Head of caudate nucleus (tissue), 42 donors: ENCODE data around the gene MOB2.
A peak's percentile ranks its signal among the peaks of the same experiment; 100 is the strongest.
"Not testable (repeated sequence)": the region's sequence is repeated elsewhere in the genome, so short reads cannot be mapped to it uniquely, and the experiment has no call there.

Experiments
- DNase-seq, 42 donors: peaks; one replicate each; pipeline versions ENCODE4 v3.0.0 to v3.0.0-alpha.2; 2020 to 2021; ENCODE audit warnings: mixed read lengths in 7 of 42
- intact Hi-C: fragments of 100-400 bp; cut with DNase I; formaldehyde crosslinking; loops from one replicate; pipeline ENCODE4 v1.15.0; 2022

The MOB2 gene

DNA sequence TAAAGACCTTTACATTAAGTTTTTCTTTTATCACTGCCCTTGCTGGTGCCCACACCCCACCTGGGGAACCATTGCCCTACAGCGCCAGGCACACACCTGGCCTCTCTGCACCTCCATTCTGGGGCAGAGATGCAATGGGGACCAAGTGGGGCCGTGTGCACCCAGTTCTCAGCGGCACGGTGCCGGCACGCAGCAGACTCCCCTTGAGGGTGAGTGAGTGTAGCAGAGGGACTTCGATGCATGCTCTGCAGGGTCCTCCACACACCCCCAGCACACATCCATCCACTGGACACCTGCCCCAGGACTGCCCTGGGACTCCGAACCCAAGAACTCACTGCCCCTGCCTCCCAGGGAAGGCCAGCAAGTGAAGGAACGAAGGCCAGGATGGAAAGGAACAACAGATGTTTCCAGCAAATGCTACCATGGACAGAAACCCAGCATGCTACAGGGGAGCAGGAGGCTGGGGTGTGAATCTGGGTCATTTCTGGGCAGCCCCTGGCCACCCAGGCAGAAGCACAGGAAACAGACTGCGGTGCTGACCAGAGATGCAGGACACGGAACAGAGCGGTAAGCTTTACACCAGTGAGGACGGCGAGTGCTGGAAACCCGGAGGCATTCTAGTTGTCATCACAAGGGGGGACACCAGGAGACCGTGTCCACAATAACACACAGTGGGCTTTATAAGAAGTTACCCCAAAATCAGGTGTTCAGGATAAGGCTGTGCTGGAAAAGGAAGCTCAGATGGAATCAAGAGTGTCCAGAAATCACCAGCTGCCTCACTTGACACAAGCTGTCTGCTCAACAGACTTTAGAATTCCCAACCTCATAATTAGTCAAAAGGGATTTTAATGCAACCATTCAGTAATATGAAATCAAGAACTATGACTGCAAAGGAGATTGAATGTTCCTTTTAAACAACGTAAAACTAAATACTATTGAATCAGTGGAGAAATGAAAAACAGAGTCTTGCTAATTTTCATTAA is 32.7 kb upstream of the MOB2 start:
- intact Hi-C loops, result loop anchor here (10.0 kb wide), 1 partner anchor 215 kb away; the partner anchor contains the start of gene TOLLIP
- DNase-seq, result no peak

DNA sequence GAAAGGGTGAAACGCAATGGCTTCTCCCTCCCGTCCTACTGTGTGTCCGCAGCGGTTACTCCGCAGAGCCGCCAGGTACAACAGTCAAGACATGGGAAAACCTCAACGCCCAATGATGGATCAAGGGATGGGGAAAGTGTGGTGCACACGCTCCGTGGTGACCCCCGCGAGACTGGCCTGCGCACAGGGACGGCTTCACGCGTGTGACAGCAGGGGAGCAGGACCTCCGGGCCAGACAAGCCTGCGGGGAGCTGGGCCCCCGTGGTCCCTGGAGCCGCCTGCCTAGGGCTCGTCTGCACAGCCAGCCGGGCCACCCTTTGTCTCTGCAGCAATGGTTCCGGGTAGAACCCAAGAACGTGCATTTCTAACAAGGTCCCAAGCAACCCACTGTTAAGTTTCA is 31.7 kb upstream of the MOB2 start:
- intact Hi-C loops, result loop anchor here (10.0 kb wide), 1 partner anchor 214 kb away; the partner anchor contains the start of gene TOLLIP

DNA sequence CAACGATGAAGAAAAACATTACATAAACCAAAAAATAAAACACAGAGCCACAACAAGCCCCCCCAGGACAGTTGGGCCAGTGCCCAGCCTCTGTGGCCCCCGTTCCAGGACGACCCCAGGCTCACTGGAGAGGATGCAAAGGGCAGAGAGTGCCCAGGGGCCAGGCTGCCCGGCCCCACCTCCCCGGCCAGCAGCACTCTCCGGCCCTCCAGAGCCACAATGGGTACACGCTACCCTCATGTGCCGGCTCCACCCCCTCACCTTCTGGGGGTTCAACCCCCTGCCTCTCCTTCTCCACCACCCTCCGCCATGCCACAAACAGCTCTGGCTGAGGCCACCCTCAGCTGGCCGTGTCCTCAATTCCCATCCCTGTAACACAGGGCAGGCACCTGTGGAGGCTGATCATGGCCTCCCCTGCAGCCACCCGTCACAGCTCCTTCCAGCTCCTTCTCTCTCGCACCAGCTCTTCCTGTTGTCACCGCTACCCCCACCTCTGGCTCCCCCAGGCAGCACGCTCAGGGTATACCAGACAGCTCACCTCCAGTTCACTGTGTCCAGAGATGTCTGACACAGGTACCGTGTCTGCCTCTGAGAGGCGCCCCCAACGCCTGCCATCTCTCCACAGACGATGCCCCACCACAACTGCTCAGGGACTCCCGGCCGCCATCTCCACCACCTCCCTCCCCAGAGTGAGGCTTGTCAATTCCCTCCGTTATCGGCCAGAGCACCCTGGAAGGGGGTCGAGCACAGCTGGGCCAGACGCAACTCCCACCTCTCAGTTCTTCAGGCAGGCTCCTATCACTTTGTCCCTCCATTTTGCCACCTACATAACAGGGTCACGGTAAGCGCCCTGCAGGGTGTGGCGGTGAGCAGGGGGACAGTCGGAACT is 30.8 kb upstream of the MOB2 start:
- DNase-seq, result no peak
- intact Hi-C loops, result loop anchor here (10.0 kb wide), 1 partner anchor 213 kb away; the partner anchor contains the start of gene TOLLIP

More for the DNA sequence above, 31.7 kb upstream of the MOB2 start:
- no peak for DNase-seq

DNA sequence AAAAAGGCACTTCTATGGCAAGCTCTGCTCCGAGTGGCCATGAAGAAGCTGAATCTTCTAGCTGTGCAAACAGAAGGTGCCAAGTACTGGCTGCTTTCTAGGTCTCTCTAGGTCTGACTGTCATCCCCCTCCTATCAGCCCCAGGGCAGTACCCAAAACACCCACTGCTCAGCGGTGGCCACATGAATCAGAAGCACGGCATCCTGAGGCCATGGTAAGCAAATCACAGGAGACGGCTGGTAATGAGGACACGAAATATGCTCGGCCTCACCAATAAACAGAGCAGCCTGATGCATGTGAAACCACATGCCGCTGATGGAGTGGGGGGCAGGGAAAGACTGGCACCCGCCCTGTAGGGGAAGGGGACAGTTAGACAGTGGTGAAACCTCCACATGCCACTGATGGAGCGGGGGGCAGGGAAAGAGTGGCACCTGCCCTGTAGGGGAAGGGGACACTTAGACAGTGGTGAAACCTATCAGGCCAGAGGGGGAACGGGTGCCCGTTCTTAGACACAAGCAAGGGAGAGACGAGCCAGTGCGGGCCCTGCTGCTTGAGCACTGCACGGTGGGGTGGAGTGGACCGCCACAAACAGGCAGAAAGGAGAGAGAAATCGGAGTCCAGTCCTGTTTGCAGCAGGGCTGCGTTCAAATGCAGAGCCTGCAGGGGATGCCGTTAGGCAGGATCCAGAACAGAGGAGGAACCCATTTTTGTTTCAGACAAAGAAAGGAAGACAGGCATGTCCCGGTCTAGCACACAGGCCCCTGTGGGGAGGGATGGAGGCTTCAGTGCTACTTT is 29.9 kb upstream of the MOB2 start:
- intact Hi-C loops, result loop anchor here (10.0 kb wide), 1 partner anchor 212 kb away; the partner anchor contains the start of gene TOLLIP
- no peak for DNase-seq

DNA sequence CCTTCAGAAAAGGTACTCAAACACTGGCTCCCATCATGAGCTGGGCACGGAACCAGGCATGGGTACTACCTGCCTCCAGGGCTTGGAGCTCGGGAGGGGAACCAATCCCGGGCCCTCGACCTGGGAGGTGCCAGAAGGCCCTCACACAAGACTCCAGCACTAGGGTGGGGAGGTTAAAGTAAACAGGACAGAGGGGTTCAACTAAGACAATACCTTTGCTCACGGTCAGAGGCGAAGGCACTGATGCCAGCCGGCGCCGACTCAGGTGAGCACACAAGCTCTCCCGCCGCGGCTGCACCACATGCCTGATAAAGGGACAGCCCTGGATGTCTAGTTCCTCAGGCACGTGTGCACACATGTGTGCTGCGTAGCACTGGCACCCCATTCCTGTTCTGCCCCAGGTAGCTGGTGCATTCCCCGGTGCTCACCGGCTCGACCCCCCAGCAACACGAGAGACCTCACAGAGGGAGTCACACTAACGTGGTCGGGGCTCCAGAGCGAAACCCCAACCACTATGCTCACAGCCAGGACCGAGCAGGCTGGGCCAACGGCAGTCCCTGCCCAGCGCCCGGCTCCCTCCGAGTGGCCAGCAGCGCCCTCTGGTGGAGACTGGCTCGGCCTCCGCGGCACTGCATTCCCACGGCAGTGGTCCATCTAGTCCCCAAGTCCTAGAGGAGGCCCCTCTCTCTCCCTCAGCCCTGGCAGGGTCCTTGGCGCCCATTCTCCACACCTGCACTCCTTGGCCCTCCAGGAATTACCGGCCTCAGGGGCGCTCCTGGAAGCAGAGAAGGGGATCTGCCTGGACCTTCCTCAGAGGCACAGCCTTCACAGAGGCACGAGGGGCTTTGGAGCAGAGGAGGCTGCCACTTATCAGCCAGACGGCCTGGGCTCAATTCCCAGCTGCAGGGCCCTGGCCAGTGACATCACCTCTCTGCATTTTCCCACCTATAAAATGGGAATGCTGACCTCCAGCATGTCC is 28.8 kb upstream of the MOB2 start:
- intact Hi-C loops, result loop anchor here (10.0 kb wide), 1 partner anchor 211 kb away; the partner anchor contains the start of gene TOLLIP
- peak; percentile 61 to 95 (median 87) for DNase-seq

DNA sequence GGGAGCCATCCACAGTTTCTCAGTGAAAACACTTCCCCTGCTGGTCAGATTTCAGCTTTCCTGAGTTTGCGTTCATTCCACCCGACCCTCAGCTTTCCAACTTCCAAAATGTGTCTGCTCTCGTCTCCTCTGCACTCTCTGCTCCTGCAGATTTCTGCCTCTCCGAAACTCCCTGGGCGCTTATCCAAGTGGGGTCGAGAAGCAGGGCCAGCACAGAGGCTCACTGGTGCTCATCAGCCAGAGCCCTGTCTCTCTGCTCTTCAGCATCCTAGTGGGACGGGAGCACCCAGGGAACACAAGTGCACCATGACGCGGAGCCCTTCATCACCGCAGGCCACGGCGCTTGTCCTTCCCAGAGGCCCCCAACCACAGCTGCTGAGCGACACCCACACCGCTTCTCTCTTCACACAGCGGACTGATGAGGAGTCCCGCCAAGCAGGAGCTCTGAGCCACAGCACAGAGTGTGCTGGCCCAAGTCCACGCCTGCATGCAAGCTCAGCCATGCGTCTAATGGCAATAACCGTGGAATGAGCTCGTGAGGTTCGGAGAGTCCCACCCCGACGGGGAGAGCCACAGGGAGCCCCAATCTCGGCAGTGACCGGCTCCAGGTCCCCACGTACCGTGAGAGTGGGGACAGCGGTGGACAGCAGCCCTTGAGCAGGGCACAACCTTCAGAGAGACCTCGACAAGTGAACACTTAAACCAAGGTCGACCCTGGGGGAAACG is 27.9 kb upstream of the MOB2 start:
- intact Hi-C loops, result loop anchor here (5.0 to 10.0 kb wide), 2 partner anchors 210 to 312 kb away; partner anchors contain the start of gene TOLLIP
- peak in 13 of 42 donors; percentile 17 to 56 (median 29) for DNase-seq

DNA sequence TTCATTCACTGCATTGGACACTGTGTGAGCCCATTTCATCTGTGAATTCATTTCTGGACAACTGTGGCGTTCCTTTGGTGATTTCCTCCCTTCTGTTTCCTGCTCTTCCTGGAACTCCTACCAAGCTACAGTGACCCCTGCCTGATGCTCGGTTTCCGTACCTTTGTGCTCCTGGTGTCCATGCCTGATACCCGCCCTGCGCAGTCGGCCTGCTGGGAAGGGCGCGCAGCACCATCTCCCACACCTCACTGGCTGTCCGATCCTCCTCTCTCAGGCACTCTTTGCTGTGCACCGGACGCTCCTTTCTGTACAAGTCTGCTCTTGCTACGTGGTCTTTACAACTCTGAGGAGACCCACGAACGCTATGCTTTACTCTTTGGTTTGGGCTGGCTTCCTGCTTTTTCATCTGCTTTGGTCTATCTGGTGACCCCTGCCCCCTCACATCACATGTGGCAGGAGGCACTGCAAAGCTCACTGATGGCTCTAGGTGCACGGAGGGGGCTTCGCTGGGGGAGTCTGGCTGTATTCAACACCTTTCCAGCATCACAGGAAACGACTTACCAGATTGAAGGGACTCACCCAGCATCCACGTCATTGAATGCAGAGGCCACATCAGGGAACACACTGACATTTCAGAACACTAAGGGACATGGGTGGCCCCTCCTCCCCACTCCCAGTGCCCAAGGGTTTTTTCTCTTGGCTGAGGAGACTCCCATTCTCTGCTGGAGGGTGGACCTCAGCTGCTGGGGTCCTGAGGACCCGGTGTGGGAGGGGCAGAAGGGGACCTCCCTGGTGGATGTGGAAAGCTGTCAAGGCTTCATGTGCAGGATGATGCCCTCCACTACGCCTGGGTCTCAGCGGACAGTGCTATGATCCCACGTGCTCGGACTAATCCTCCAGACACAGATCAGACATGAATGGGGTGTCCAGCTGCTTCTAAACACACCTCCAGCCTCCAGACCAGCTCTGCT is 27.0 kb upstream of the MOB2 start:
- intact Hi-C loops, result loop anchor here (5.0 to 10.0 kb wide), 2 partner anchors 209 to 311 kb away; partner anchors contain the start of gene TOLLIP
- DNase-seq, result no peak

DNA sequence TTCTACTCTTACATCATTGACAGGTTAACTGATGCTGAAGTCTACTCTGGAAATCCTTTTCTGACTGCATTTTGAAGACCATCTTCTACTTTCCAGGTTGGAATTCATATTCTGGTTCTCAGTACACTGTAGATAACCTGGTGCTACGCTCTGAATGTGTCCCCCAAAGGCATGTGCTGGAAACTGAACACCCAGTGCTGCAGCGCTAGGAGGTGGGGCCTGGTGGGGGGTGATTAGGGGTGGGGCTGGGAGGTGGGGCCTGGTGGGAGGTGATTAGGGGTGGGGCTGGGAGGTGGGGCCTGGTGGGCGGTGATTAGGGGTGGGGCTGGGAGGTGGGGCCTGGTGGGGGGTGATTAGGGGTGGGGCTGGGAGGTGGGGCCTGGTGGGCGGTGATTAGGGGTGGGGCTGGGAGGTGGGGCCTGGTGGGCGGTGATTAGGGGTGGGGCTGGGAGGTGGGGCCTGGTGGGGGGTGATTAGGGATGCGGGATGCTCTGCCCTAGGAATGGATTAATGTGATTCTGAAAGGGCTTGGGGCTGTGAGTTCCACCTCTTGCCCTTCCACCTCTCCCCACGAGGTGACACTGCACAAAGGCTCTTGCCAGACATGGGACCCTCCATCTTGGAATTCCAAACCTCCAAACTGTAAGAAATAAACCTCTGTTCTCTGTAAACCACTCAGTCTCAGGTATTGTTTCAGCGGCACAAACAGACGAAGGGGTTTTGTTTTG is 26.1 kb upstream of the MOB2 start:
- DNase-seq, result not testable (repeated sequence)
- intact Hi-C loops, result loop anchor here (5.0 to 10.0 kb wide), 2 partner anchors 208 to 310 kb away; partner anchors contain the start of gene TOLLIP

DNA sequence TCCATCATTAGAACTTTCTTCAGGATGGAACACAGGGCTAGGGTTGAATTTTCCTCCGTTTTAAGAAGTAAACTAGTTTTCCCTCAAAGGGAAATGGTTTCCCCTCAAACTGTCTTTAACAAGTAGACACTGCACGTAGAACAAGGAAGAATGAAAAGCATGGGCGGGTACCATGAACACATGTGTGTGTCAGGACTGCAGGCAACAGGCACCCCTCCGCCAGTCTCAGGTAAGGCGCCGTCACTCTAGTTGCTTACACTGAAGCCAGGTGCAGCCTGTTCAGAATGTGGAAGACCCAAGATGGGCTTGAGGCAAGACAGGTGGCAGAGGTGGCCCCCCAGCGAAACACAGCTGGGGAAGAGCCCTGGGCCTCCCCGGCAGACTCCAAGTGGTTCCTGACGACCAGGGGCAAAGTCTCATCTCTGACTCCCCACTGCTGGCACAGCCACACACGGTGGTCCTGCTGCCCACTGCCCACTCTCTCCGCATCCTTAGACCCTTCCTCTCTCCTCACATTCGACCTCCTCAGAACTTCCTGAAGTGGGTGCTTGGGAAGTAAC is 25.4 kb upstream of the MOB2 start:
- DNase-seq, result no peak
- intact Hi-C loops, result loop anchor here (5.0 to 10.0 kb wide), 2 partner anchors 207 to 310 kb away; partner anchors contain the start of gene TOLLIP

DNA sequence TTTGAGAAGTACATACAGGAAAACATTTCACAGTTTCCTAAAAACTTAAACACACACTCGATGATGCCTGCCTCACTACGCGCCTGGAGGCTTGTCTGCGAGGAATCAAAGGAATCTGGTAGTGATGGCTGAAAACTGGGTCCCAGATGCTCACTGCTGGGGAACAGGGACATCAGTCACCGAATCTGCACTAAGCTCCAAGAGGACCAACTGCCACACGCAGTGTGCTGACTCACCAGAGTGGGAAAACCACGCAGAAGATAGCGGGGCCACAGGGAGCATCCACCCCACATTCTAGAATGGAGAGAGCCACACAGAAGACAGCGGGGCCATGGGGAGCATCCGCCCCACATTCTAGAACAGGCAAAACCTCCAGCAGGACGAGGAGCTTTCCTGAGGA is 24.3 kb upstream of the MOB2 start:
- intact Hi-C loops, result loop anchor here (5.0 to 10.0 kb wide), 2 partner anchors 206 to 309 kb away; partner anchors contain the start of gene TOLLIP
- DNase-seq, result peak in 1 of 42 donors; percentile 32

DNA sequence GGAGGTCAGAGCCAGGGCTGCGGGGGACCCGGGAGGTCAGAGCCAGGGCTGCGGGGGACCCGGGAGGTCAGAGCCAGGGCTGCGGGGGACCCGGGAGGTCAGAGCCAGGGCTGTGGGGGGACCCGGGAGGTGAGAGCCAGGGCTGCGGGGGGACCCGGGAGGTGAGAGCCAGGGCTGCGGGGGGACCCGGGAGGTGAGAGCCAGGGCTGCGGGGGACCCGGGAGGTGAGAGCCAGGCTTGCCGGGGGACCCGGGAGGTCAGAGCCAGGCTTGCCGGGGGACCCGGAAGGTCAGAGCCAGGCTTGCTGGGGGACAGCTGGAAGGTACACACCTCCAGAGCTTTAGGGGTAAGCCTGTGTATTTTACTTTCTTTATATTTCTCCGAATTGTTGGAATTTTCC is 23.8 kb upstream of the MOB2 start:
- not testable (repeated sequence) for DNase-seq
- intact Hi-C loops, result loop anchor here (5.0 to 10.0 kb wide), 2 partner anchors 206 to 308 kb away; partner anchors contain the start of gene TOLLIP

DNA sequence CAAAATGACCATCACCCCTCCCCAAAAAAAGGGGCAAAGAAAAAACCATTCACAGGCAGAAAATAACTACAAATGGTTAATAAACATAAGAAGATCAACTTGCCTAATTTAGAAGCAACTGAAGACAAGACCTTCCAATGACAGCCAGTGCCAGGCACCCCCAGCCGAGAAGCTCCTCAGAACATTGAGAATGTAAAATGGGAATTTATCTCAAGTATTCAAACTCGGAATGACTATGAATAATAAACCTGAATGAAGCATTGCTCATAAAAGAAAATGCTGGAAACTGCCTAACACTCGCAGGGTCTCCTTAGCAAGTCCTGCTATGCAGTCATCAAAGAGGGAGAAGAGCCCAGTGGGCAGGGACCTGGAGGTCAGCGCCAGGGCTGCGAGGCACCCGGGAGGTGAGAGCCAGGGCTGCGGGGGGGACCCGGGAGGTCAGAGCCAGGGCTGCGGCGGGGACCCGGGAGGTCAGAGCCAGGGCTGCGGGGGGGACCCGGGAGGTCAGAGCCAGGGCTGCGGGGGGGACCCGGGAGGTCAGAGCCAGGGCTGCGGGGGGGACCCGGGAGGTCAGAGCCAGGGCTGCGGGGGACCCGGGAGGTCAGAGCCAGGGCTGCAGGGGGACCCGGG is 23.2 kb upstream of the MOB2 start:
- DNase-seq, result no peak
- intact Hi-C loops, result loop anchor here (5.0 to 10.0 kb wide), 2 partner anchors 205 to 307 kb away; partner anchors contain the start of gene TOLLIP

DNA sequence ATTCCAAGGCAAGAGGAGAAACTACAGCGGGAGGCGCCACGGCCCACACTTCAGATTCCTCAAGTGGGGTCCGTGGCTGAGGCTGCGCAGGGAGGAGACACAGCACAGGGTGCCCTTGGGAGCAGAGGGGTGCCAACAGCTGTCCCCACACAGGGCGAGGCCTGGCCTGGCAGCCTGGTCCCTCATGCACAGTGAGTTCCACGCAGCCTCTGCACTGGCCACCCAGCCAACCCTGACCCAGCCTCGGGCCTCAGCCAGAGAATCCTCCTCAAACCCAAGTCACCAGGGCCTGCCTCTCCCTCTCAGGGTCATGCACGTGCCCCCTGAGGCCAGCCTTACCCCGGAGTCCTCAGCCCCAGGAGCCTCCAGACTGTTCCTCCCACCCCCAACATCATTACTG is 22.4 kb upstream of the MOB2 start:
- no peak for DNase-seq
- intact Hi-C loops, result no loop called here
